Measurements from ENCODE around the gene KLK12.

GRCh38 chr19:51031880-51032225, 2.9 kb downstream of the KLK12 start:
- TF ChIP-seq CTCF (IDR thresholded peaks at IDR 0.05) (no peak), POLR2A (IDR thresholded peaks at IDR 0.05) (no peak)
